Transverse colon (tissue), 4 donors: ENCODE measurements around the gene MAP2K5. TPM values are rescaled to one million over a fixed set of nuclear protein-coding genes. Genes with fewer than 3 reads are reported as not detected.

Experiments
- DNase-seq: peaks from one replicate; pipeline ENCODE4 v3.0.0-alpha.2; 2019
- H3K27ac ChIP-seq, 4 donors: fragments of 200-600 bp; sonication (generic); 2 replicates each; pipeline ENCODE4 v1.5.1; 2016 to 2018; ENCODE audit warnings: inconsistent platforms in 4 of 4
- H3K27me3 ChIP-seq: fragments of 200-600 bp; sonication (generic); 2 replicates; pipeline ENCODE4 v1.5.1; 2017; ENCODE audit warnings: inconsistent platforms
- H3K36me3 ChIP-seq, 4 donors: fragments of 200-600 bp; sonication (generic); 2 replicates each; pipeline ENCODE4 v1.5.1; 2017 to 2019; ENCODE audit warnings: inconsistent platforms in 4 of 4
- H3K4me1 ChIP-seq, 4 donors: fragments of 200-600 bp; sonication (generic); 2 replicates each; pipeline ENCODE4 v1.5.1; 2017 to 2020; ENCODE audit warnings: inconsistent platforms in 4 of 4
- H3K4me3 ChIP-seq, 4 donors: fragments of 200-600 bp; sonication (generic); 1 replicate in 1 of 4; 2 replicates in 3 of 4; pipeline versions ENCODE4 v1.5.1 to v1.6.1; 2017 to 2019; ENCODE audit warnings: inconsistent platforms in 4 of 4
- H3K9me3 ChIP-seq, 2 donors: fragments of 200-600 bp; sonication (generic); 2 replicates each; pipeline ENCODE4 v1.5.1; 2017 to 2019; ENCODE audit warnings: inconsistent platforms in 2 of 2
- CTCF ChIP-seq, 5 experiments: fragments of 200-600 bp in 3 of 5; fragments of 450-650 bp in 2 of 5; sonication (generic) in 3 of 5; IDR thresholded peaks; 1 replicate in 2 of 5; 2 replicates in 3 of 5; pipeline ENCODE4 v1.5.1; 2016 to 2017; ENCODE audit warnings: antibody characterized with exemption in 5 of 5, inconsistent platforms in 3 of 5, mild to moderate bottlenecking in 2 of 5, moderate library complexity in 1 of 5
- EP300 ChIP-seq: sonication (generic); formaldehyde crosslinking; IDR thresholded peaks from one replicate; pipeline ENCODE4 v1.6.1; 2017; ENCODE audit warnings: antibody characterized with exemption, low read depth
- POLR2A ChIP-seq: fragments of 450-650 bp; IDR thresholded peaks from one replicate; pipeline ENCODE4 v1.6.1; 2016; ENCODE audit warnings: antibody characterized with exemption, mild to moderate bottlenecking, moderate library complexity
- POLR2AphosphoS5 ChIP-seq, 3 donors: sonication (generic); formaldehyde crosslinking; IDR thresholded peaks; one replicate each; pipeline ENCODE4 v1.6.1; 2016; ENCODE audit warnings: antibody characterized with exemption in 3 of 3
- WGBS, 2 donors: methylation state at CpG; one replicate each; pipeline ENCODE4 v1.1.5; 2018; ENCODE audit warnings: low coverage in 1 of 2; 5-methylcytosine and 5-hydroxymethylcytosine counted together
- in situ Hi-C, 4 donors: fragments of 200-750 bp; cut with MboI; loops; one replicate each; pipeline versions ENCODE4 v1.15.0 to v1.15.1; 2017; ENCODE audit warnings: low sequenced_read_pairs in 3 of 4, low pct_ligation_motif_present in 1 of 4, low pct_unique_long_range_greater_than_20kb in 1 of 4
- intact Hi-C: fragments of 100-400 bp; cut with DNase I; formaldehyde crosslinking; loops from one replicate; pipeline ENCODE4 v1.15.1; 2023; ENCODE audit warnings: low total_unique reads
- total RNA-seq, 4 donors: library from RNA; depleted of rRNA; stranded (reverse); fragments of >200 nt; gene quantifications; one replicate each; pipeline ENCODE4 v1.1.0, GENCODE V29; 2016

Gene MAP2K5
- total RNA-seq, 4 donors from 2014 or later: 19.8 to 320 (median 21.1) TPM

DNA sequence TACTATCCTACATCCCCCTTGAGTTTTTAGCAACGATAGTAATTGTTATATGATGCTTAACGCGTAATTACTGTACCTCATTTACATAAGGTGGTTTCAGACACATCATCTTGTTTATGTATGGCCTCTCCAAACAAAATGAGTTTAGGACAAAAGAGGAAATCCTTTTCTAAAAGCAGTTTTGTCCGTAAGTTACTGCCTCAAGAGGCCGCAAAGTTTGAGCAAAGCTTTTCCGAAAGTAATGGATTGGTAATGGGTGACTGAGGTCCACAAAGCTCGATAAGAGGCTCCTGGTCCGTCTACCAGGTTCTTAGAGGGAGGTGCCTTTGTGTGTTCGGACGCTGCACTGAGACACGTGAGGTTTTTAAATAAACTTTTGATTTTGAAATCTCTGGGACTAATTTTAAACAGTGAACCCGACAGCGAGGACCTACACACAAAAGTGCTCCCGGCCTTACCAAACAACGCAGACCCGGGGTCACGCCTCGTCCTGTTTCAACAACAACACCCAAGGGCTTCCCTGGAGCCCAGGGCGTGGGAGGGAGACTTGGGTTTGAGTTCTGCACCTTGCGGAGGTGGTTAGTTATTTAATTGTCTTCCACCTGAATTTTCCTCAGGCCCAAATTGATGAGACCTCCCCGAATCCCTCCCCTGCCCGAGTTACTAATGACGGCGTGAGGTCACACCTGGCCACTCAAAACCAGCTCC, 22.0 kb upstream of the MAP2K5 start:
- 11 to 39% methylated on average over 5 to 24 of the region's 24 CpGs for WGBS, 2 donors
- DNase-seq: no peak
- Histone ChIP-seq H3K27me3 (no peaks in the 10 kb centered on the region), H3K36me3 (no peaks in the 10 kb centered on the region), H3K27ac (peak overlapping the region; percentile 96 to 100 (median 96)), H3K9me3 (no peaks in the 10 kb centered on the region), H3K4me3 (peak overlapping the region; percentile 23 to 97 (median 74)), H3K4me1 (peaks cover 8 to 26% (median 23%) of the 10 kb centered on the region in 4 donors)
- intact Hi-C loops (loop anchor here (2.0 kb wide), 1 partner anchor 22 kb away; the partner anchor contains the start of gene MAP2K5), in situ Hi-C loops (no loop called here)
- TF ChIP-seq CTCF (IDR thresholded peaks at IDR 0.05): no peak
- TF ChIP-seq POLR2AphosphoS5 (IDR thresholded peaks at IDR 0.05): no peak
- TF ChIP-seq POLR2A: no peak
- TF ChIP-seq EP300: no peak

DNA sequence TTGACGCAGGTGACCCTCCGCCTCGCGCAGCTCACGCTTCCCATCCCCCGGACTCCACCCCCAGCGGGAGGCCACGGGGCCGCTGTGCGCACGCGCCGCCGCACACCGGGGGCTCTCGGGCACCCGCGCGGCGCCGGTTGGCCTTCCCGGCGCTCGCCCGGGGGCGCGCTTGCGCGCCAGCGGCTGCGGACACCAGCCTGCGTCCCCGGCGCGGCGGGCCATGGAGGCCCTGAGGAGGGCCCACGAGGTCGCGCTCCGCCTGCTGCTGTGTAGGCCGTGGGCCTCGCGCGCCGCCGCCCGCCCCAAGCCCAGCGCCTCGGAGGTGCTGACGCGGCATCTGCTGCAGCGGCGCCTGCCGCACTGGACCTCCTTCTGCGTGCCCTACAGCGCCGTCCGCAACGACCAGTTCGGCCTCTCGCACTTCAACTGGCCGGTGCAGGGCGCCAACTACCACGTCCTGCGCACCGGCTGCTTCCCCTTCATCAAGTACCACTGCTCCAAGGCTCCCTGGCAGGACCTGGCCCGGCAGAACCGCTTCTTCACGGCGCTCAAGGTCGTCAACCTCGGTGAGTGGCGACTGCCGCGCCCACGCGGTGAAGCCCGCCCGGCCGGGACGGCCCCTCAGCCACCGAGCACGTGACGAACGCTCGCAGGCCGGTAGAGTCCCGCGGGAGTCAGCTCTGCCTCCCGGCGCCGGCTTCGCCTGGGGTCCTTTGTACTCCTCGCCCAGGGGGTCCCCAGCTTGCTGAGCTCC, 21.3 kb upstream of the MAP2K5 start, which contains the start of gene C15orf61:
Gene C15orf61, plus strand, starts transcription at position 103 of the 754 bp plus-strand sequence. Its CDS starts 118 bp downstream, at position 221.
- TF ChIP-seq CTCF (IDR thresholded peaks at IDR 0.05) (peak in 1 of 5 experiments; percentile 3), EP300 (no peak), POLR2AphosphoS5 (IDR thresholded peaks at IDR 0.05) (peak; percentile 12 to 80 (median 73)), POLR2A (peak; percentile 74)
- intact Hi-C loops: loop anchor here (2.0 kb wide), 1 partner anchor 22 kb away; the partner anchor contains the start of gene MAP2K5

DNA sequence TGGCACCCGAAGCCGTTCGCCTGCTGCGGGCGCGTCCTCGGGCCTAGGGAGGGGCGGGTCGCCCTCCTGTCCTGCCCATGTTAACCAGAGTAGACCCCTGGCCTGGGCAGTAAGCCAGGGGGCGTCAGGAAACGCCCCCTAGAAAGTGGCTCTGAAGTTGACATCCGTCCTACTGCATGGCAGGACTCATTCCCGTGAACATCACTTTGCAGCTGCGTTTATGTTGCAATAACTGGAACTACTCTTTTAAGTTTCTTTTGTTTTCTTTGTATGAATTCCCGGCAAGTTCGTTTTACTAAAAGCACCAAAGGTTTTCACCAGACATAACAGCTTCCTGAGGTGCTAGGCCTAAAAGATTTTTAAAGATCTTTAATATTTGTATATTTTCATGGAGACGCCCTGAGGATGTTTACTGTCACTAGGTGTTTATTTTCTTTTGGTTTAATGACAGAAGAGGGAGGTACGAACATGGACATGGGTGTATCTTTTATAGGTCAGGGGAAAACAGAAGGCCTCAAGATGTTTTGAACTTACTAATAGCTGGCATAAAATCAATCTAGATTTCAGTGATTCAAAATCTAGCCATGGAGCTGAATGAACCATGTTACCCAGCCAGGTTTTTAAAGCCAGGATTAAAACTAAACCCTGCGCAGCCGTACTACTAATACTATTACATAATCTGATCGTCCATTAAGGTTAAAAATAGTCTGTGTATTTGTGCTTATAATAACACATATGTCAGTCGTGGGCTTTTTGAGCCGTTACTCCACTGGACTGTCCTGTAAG, 20.5 kb upstream of the MAP2K5 start:
- Histone ChIP-seq H3K4me3 (peak overlapping the region; percentile 69 to 97 (median 74)), H3K27me3 (no peaks in the 10 kb centered on the region), H3K36me3 (peaks cover 0 to 3% (median 0%) of the 10 kb centered on the region in 4 donors), H3K9me3 (no peaks in the 10 kb centered on the region), H3K4me1 (peaks cover 8 to 26% (median 23%) of the 10 kb centered on the region in 4 donors), H3K27ac (peak overlapping the region; percentile 96 to 100 (median 96))
- WGBS, 2 donors: 4 to 17% methylated on average over 10 to 19 of the region's 23 CpGs
- DNase-seq: no peak
- in situ Hi-C loops: no loop called here
- intact Hi-C loops: loop anchor here (2.0 kb wide), 1 partner anchor 21 kb away; the partner anchor contains the start of gene MAP2K5
- TF ChIP-seq POLR2AphosphoS5 (IDR thresholded peaks at IDR 0.05) (peak in 2 of 3 donors; percentile 17 to 29), POLR2A (no peak)

More for the DNA sequence above, 21.3 kb upstream of the MAP2K5 start, which contains the start of gene C15orf61:
- peak within 1 kb of the TSS; percentile 96 to 100 (median 96) for H3K27ac ChIP-seq
- H3K27me3 ChIP-seq: no peaks in the 10 kb centered on the region
- H3K9me3 ChIP-seq: no peaks in the 10 kb centered on the region
- in situ Hi-C loops: no loop called here
- peak within 1 kb of the TSS; percentile 69 to 97 (median 74) for H3K4me3 ChIP-seq
- DNase-seq: peak; percentile 93
- WGBS, 2 donors: 0 to 1% methylated on average over 2 to 17 of the region's 94 CpGs
- H3K4me1 ChIP-seq: peaks cover 8 to 26% (median 23%) of the 10 kb centered on the region in 4 donors
- no peaks in the 10 kb centered on the region for H3K36me3 ChIP-seq

GRCh38 chr15:67523330-67523729, 19.2 kb upstream of the MAP2K5 start:
- no peak overlapping the region for H3K27ac ChIP-seq
- intact Hi-C loops: no loop called here
- WGBS, 2 donors: 79% methylated on average over 1 of the region's 1 CpG; no CpG with 5 or more reads in 1 of the 2 donors

More at GRCh38 chr15:67523330-67523729, 19.2 kb upstream of the MAP2K5 start:
- H3K4me1 ChIP-seq: peaks cover 8 to 26% (median 23%) of the 10 kb centered on the region in 4 donors
- TF ChIP-seq POLR2AphosphoS5 (IDR thresholded peaks at IDR 0.05): no peak
- TF ChIP-seq POLR2A: no peak
- no peak for TF ChIP-seq EP300
- TF ChIP-seq CTCF (IDR thresholded peaks at IDR 0.05): no peak
- no peak for DNase-seq
- in situ Hi-C loops: no loop called here
- H3K36me3 ChIP-seq: peaks cover 0 to 7% (median 0%) of the 10 kb centered on the region in 4 donors
- no peak overlapping the region for H3K4me3 ChIP-seq
- H3K27me3 ChIP-seq: no peaks in the 10 kb centered on the region
- H3K9me3 ChIP-seq: no peaks in the 10 kb centered on the region
